Activated naive CD4-positive, alpha-beta T cell treated with anti-CD3 and anti-CD28 coated beads for 36 hours (primary cell): Measurements from ENCODE around the gene HCFC1. TPM values are rescaled to one million over a fixed set of nuclear protein-coding genes. Genes with fewer than 3 reads are reported as not detected.
A peak's percentile ranks its signal among the peaks of the same experiment; 100 is the strongest.

ENCODE experiments used
- CTCF ChIA-PET: fragments of 350-600 bp; sonication (Branson Sonifier 250); formaldehyde crosslinking; loops from one replicate; lab custom pipeline; 2021; ENCODE audit warnings: antibody characterized with exemption; lab: Charles Lee
- DNase-seq: peaks from one replicate; pipeline ENCODE4 v3.0.0-alpha.2; 2020
- H3K27ac Mint-ChIP-seq: one replicate; pipeline ENCODE4 v1.8.0; 2021; ENCODE audit warnings: mild to moderate bottlenecking, mixed read lengths
- H3K27me3 Mint-ChIP-seq: one replicate; pipeline ENCODE4 v1.8.0; 2021; ENCODE audit warnings: low read depth, mixed read lengths
- H3K36me3 Mint-ChIP-seq: one replicate; pipeline ENCODE4 v1.8.0; 2021; ENCODE audit warnings: low read depth, mixed read lengths
- H3K4me1 Mint-ChIP-seq: one replicate; pipeline ENCODE4 v1.8.0; 2021; ENCODE audit warnings: low read depth, mixed read lengths
- H3K4me3 Mint-ChIP-seq: one replicate; pipeline ENCODE4 v1.8.0; 2021; ENCODE audit warnings: mild to moderate bottlenecking, moderate library complexity, mixed read lengths
- H3K9me3 Mint-ChIP-seq: one replicate; pipeline ENCODE4 v1.8.0; 2021; ENCODE audit warnings: mixed read lengths
- intact Hi-C: fragments of 100-400 bp; cut with micrococcal nuclease; formaldehyde crosslinking; loops from one replicate; pipeline ENCODE4 v1.15.1; 2023
- microRNA-seq: library from miRNA; unstranded; fragments of <30 nt; microRNA quantifications from one replicate; pipeline ENCODE4 v1.2.0, GENCODE V29; 2022; ENCODE audit warnings: borderline microRNAs expressed, borderline replicate concordance
- total RNA-seq, 2 experiments: library from RNA; stranded (reverse); gene quantifications; one replicate each; pipeline ENCODE4 v1.2.3, GENCODE V29; 2021

Gene HCFC1
- total RNA-seq, 2 experiments from 2014 or later: 85.0 to 86.1 TPM

GRCh38 chrX:153900831-153901752, 70.5 kb downstream of the HCFC1 start:
- CTCF ChIA-PET: interaction anchor here (0.6 to 0.7 kb wide), 3 partner anchors 10 to 202 kb away, joined by 3 to 5 read pairs (median 5); no protein-coding TSS in a partner anchor
- peak; percentile 82 for DNase-seq
- no peaks in the 10 kb centered on the region for H3K9me3 Mint-ChIP-seq
- intact Hi-C loops: loop anchor here (1.0 to 2.0 kb wide), 2 partner anchors 15 to 24 kb away; partner anchors contain the start of gene L1CAM
- H3K27ac Mint-ChIP-seq: peak overlapping the region; percentile 53
- peaks cover 33% of the 10 kb centered on the region for H3K4me1 Mint-ChIP-seq
- H3K36me3 Mint-ChIP-seq: no peaks in the 10 kb centered on the region
- H3K27me3 Mint-ChIP-seq: no peaks in the 10 kb centered on the region
- H3K4me3 Mint-ChIP-seq: peak overlapping the region; percentile 43

GRCh38 chrX:153897899-153898298, 73.7 kb downstream of the HCFC1 start:
- no peaks in the 10 kb centered on the region for H3K36me3 Mint-ChIP-seq
- peaks cover 20% of the 10 kb centered on the region for H3K4me1 Mint-ChIP-seq
- no peak for DNase-seq
- H3K4me3 Mint-ChIP-seq: no peak overlapping the region
- CTCF ChIA-PET: no interaction called here
- no peak overlapping the region for H3K27ac Mint-ChIP-seq
- intact Hi-C loops: no loop called here
- no peaks in the 10 kb centered on the region for H3K27me3 Mint-ChIP-seq
- no peaks in the 10 kb centered on the region for H3K9me3 Mint-ChIP-seq

Small RNA genes within 50 kb of the gene (microRNA-seq; reads per million reads assigned to microRNA genes)
- gene MIR3202-1 (not detected), gene MIR3202-2 (not detected), gene MIR718 (not detected)

Other genes with a start within 250 kb of the HCFC1 start
- gene BCAP31, start 247.4 kb downstream of the HCFC1 start, total RNA-seq: 10 to 100 TPM; 69.5 to 71.2 TPM
- 1 to 10 TPM; 2.5 to 3.4 TPM for gene ABCD1, start 247.0 kb downstream of the HCFC1 start, total RNA-seq
- gene PLXNB3, start 207.6 kb downstream of the HCFC1 start, total RNA-seq: under 1 TPM; 0.05 to 0.44 TPM
- gene SRPK3, start 190.8 kb downstream of the HCFC1 start, total RNA-seq: not detected
- 10 to 100 TPM; 46.3 to 49.9 TPM for gene IDH3G, start 177.4 kb downstream of the HCFC1 start, total RNA-seq
- gene SSR4, start 177.2 kb downstream of the HCFC1 start, total RNA-seq: 100 to 1,000 TPM; 148 to 152 TPM
- gene PDZD4, start 141.3 kb downstream of the HCFC1 start, total RNA-seq: 1 to 10 TPM in 1 of 2 experiments, under 1 TPM in 1; 0.83 to 1.0 TPM
- under 1 TPM; 0.40 to 0.57 TPM for gene L1CAM, start 85.6 kb downstream of the HCFC1 start, total RNA-seq
- not detected for gene AVPR2, start 67.1 kb downstream of the HCFC1 start, total RNA-seq
- 100 to 1,000 TPM; 154 to 161 TPM for gene ARHGAP4, start 45.6 kb downstream of the HCFC1 start, total RNA-seq
- 100 to 1,000 TPM; 120 to 121 TPM for gene NAA10, start 36.8 kb downstream of the HCFC1 start, total RNA-seq
- gene RENBP, start 27.2 kb downstream of the HCFC1 start, total RNA-seq: 10 to 100 TPM; 11.3 to 13.1 TPM
- gene TMEM187, start 936 bp upstream of the HCFC1 start, total RNA-seq: 1 to 10 TPM; 6.2 to 6.7 TPM
- 10 to 100 TPM; 77.2 to 82.6 TPM for gene IRAK1, start 48.1 kb upstream of the HCFC1 start, total RNA-seq
- 10 to 100 TPM; 47.1 to 50.2 TPM for gene MECP2, start 125.9 kb upstream of the HCFC1 start, total RNA-seq
- gene OPN1LW, start 172.4 kb upstream of the HCFC1 start, total RNA-seq: not detected
- not detected for gene OPN1MW, start 210.8 kb upstream of the HCFC1 start, total RNA-seq
- gene OPN1MW2, start 247.9 kb upstream of the HCFC1 start, total RNA-seq: not detected